Cerebellar cortex (tissue), 1 donor: Measurements from ENCODE around the gene MYL3.

ENCODE experiments used
- DNase-seq: peaks from one replicate; pipeline ENCODE4 v3.0.0-alpha.2; 2015; ENCODE audit warnings: low spot score

The MYL3 gene

DNA sequence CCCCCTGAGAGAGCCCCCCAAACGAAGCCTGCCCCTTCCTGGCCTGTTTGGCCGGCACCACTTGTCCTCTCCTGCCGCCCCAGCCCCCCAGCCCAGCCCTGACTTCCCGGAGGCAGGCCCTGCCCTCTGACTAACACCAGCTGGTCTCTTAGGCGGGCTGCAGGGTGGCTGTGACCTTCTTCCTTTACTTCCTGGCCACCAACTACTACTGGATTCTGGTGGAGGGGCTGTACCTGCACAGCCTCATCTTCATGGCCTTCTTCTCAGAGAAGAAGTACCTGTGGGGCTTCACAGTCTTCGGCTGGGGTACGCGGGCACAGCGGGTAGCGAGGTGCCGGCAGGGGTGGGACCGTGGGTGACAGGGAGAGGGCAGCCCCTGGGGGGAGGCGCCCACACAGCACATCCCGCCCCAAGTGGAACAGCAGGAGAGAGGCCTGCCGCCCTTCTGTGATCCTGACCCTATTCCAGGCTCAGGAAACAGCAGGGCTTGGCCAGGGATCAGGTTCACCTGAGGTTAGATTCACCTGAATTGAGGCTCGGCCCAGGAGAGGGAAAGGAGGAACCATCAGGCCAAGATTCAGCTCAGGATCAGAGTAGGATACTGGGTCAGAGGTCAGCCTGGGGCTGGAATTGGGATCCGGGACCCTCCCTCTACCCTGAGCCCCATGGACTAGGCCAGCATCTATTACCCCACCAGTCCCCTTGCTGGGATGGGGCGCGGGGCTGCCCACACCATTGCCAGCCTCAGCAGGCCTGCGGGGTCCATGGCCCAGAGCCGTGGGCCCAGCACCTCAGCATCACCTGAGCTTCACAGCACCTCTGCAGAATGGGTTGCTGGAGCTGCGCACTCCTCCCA is 36.1 kb upstream of the MYL3 start:
- DNase-seq: no peak

GRCh38 chr3:46898321-46899150 is 35.3 kb upstream of the MYL3 start:
- DNase-seq: no peak

- DNase-seq: no peak
These were observed 34.6 kb upstream of the MYL3 start for GRCh38 chr3:46897829-46898320.

GRCh38 chr3:46897031-46897430 is 33.8 kb upstream of the MYL3 start:
- DNase-seq: no peak

GRCh38 chr3:46896386-46896785 is 33.1 kb upstream of the MYL3 start:
- no peak for DNase-seq

DNA sequence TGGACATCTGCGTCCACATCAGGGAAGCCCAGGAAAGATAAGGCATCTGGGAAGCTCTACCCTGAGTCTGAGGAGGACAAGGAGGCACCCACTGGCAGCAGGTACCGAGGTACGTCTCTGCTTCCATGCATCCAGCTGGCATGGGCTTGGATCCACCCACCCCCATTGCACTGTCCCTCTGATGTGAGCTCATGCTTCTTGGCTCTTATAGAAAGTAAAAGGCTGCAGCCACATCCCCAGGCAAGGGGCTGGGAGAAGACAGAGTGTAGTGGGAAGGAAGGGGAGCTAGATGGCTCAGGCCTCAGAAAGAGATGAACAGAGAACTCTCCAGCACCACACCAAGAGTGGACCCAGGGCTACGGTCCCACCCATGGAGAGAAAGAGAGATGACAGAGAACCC is 32.5 kb upstream of the MYL3 start:
- DNase-seq: no peak

- DNase-seq: peak; percentile 50
These were observed 32.0 kb upstream of the MYL3 start for GRCh38 chr3:46895204-46895660.

DNA sequence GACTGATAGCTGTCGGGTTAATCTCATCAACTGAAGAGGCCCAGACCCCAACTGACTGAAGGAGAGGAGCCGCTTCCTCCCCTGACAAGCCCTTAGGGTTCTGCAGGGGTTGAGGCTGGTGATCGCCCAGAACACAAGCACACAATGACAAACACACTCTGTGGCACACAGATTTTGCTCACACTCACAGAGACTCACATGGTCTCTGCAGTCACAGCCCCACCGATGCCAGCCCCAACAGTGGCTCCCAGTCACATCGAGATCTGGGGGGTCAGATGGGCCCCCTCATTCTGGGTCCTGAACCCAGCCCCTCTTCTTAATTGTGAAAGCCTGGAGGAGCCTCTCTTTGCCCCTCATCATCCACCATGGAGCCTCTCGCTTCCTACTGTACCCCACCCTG is 31.0 kb upstream of the MYL3 start:
- DNase-seq: no peak

DNA sequence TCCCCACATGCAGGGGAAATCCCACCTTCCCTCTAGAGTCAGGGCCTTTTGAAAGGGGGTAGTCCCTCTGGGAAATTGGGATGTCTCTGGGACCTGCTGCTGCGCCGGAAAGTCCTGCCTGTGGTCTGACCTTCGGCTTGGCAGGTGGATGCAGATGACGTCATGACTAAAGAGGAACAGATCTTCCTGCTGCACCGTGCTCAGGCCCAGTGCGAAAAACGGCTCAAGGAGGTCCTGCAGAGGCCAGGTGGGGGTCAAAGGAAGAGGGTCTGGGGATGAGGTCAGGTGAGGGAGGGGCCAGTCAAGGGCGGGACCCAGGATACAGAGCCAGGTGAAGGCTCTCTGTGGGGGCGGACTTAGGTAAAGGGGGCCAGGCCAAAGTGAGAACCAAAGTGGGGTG is 30.5 kb upstream of the MYL3 start:
- DNase-seq: no peak

- DNase-seq: no peak
These were observed 30.0 kb upstream of the MYL3 start for GRCh38 chr3:46893146-46893748.

GRCh38 chr3:46892285-46893145 is 29.3 kb upstream of the MYL3 start:
- peak; percentile 81 for DNase-seq

- DNase-seq: no peak
These were observed 27.9 kb upstream of the MYL3 start for GRCh38 chr3:46891132-46891531.

DNA sequence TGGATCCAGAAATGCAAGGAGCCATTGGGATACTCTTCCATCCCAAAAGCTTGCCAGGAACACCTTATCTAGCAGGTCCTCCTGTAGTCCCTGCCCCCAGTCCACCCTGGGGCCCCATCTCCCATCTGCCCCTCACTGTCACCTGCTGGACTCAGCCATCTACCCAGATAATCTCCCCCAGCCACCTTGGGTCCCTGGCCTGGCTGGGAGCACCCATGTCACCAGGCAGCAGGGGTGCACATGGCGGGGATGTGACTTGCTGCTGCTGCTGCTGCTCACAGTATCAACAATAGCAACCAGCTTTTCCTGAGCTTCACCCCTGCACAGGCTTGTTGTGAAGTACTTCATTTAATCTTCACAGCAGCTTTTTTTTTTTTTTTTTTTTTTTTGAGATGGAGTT is 26.9 kb upstream of the MYL3 start:
- DNase-seq: no peak

GRCh38 chr3:46889381-46890110 is 26.3 kb upstream of the MYL3 start:
- no peak for DNase-seq

- no peak for DNase-seq
These were observed 25.5 kb upstream of the MYL3 start for GRCh38 chr3:46888705-46889104.

DNA sequence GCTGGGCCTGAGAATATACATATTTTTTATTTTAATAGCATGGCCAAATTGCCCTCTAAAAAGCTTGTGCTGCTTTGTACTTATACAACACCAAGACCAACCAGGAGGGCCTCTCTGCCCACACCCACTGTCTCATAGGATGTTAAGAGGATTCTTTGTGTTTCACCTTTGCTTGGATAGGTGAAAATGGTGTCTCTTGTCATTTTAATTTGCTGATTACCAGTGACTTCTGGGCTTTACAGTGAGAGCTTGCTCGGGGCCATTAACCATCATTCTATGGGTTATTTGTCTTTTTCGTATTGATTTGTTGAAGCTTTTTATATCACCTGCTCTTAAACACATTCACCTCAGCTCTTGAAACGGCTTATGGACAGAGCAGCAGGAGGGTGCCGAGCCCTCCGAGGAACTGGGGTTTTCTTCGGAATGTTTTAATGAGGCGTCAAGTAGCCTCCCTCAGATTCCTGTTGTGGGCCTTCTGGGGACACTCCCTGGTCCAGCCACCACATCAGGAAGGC is 24.8 kb upstream of the MYL3 start:
- no peak for DNase-seq

- no peak for DNase-seq
These were observed 22.4 kb upstream of the MYL3 start for GRCh38 chr3:46885612-46886011.

DNA sequence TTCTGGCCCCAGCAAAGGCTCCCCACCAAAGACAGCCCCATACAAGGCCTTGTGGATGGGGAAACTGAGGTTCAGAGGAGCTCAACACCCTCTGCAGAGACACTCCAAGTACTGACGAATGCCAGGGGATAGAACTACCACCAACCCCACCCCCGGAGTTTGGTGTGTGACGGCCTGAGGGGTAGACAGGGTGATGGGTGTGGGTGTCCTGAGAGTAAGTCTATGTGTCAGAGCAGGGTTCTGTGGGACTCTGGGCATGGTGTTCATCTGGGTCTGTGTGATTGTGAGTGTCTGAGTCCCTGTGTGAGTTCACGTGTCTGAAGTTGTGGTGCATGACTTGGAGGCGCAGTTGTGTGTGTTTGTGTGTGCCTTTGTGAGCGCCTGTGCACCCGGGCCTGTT is 21.7 kb upstream of the MYL3 start:
- no peak for DNase-seq

- no peak for DNase-seq
These were observed 21.2 kb upstream of the MYL3 start for GRCh38 chr3:46884427-46884826.

GRCh38 chr3:46883830-46884185 is 20.6 kb upstream of the MYL3 start:
- no peak for DNase-seq
